ENCODE results near the gene MYT1.

GRCh38 chr20:64116541-64117431, 47.5 kb upstream of the MYT1 start:
- TF ChIP-seq CEBPB (IDR thresholded peaks at IDR 0.05; ENCODE audit: low read depth, low read length) (no peak), ATF2 (IDR thresholded peaks at IDR 0.05; ENCODE audit: low read length) (no peak), MAX (IDR thresholded peaks at IDR 0.05) (no peak), POLR2AphosphoS5 (IDR thresholded peaks at IDR 0.05; ENCODE audit: low read depth, low read length) (no peak), CTCF (IDR thresholded peaks at IDR 0.05; ENCODE audit: control extremely low read depth in 1 of 3, insufficient read depth in 1 of 3, low read depth in 1 of 3, low read length in 3 of 3) (no peak), SP1 (IDR thresholded peaks at IDR 0.05; ENCODE audit: low read depth, low read length) (no peak)

Measured in H1 (cell line).